NAMALWA (cell line): Measurements from ENCODE around the gene TAMALIN.

Source experiments
- DNase-seq: peaks from one replicate; pipeline ENCODE4 v3.0.0-alpha.2; 2015; ENCODE audit warnings: low spot score

TAMALIN gene

GRCh38 chr12:52037248-52037861 lies 30.6 kb downstream of the TAMALIN start:
- DNase-seq = no peak

- no peak for DNase-seq
Measured at GRCh38 chr12:52038447-52038846, 31.7 kb downstream of the TAMALIN start.

GRCh38 chr12:52041035-52041434 lies 34.3 kb downstream of the TAMALIN start:
- DNase-seq = no peak

- peak; percentile 82 for DNase-seq
Measured at GRCh38 chr12:52041695-52042123, 35.0 kb downstream of the TAMALIN start.

DNA sequence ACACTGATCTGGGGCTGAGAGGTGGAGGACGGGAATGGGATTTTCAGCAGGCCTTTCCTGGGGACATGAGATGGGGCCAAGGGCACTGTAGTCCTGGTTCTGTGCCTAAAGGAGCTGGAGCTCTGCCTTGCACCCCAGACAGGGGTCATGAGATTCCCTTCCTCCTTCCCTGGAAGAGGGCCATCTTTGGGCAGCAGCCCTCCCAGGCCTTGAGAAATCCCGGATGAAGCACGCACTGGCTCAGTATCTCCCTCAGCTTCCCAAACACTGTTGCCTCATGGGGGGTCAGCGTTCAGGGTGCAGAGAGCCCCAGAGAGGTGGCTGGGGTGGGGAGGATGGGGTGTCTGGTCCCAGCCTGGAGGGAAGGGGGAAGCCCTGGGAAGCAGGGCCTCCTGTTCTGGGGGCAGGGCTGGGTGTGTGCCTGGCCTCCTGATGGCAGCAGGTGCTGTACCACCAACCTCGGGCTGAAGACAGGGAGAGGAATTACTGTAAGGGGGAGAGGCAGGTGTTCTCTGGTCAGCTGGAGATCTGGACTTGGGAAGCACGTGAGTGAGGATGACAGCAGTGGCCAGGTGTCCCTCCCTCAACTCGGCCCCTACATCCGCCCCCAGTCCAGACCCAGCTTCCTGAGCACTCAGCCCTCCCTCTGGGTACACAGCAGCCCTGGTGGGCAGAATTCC lies 36.1 kb downstream of the TAMALIN start:
- no peak for DNase-seq

- no peak for DNase-seq
Measured at GRCh38 chr12:52043386-52044212, 36.9 kb downstream of the TAMALIN start.

DNA sequence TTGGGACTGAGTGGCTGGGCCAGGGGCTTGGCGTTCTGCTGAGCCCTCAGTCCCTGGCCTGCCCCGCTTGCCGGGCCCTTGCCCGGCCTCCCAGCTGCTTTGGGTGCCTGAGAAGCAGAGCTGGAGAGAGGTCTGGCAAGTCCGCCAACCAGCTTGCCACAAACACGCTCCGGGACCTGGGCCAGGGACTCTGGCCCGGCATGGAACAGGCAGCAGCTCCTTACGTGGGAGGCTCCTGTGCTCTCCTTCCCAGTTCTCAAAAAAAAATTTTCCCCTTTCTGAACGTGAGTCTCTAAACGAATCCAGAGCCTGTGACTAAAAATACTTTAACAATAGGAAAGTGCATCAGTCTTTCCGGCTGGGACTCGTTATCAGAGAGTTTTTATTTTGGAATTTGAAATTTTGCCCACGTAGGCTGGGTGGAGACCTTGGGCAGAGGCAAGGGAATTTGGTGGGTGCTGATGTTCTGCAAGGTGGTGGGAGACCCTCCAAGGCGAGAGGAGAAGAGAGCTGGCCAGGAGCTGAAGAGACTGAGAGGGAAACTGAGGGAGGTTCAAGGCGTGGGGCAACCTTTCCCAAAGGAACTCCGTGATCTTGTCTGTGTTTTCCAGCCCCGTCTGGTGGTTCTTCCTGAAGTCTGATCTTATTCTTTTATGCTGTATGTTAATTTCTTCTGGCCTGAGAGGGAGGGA lies 37.7 kb downstream of the TAMALIN start:
- DNase-seq = no peak

- DNase-seq = no peak
Measured at GRCh38 chr12:52045794-52046199, 39.1 kb downstream of the TAMALIN start.

- DNase-seq = no peak
Measured at GRCh38 chr12:52046859-52047258, 40.1 kb downstream of the TAMALIN start.

DNA sequence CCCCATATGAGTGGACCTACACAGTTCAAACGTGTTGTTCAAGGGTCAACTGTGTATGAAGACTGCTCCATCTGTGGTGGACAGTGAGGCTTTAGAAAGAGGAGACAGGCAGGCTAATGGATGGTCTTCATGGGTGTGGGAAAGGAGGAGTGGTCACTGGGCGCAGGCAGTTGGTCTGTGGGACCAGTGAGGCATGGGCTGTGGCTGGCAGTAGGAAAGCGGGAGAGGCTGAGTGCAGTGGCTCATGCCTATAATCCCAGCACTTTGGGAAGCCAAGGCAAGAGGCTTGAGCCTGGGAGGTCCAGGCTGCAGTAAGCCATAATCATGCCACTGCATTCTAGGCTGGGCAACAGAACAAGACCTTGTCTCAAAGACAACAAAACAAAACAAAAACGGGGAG lies 42.5 kb downstream of the TAMALIN start:
- DNase-seq = no peak

- no peak for DNase-seq
Measured at GRCh38 chr12:52049688-52050087, 42.9 kb downstream of the TAMALIN start.

DNA sequence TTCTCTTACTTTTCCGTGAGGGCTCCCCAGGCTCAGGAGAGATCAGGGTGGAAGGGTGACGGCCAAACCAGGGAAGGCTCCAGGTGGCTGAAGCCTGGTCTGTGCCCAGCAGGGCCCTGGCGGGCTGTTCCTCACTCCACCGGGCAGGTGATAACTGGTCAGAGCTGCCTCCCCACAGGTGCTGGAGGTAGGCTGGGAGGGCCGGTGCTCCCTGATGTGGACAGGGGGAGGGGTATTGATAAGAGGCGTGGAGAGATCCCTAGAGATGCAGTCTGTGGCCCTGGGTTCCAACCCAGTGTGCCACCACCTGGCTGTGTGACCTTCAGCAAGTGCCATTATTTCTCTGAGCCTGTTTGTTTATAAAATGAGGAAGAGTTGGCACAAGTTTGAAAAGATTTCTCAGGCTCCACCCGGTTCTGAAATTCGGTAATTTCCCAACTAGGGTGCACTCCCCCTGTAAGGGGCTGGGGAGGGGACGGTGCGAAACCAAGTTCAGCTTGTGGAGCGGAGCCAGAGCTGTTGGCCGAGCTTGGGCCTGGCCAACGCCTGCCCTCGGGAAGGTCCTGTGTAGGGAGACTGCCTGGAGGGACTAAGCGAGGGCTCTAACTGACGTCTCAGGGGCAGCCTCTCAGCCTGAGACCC lies 43.5 kb downstream of the TAMALIN start:
- DNase-seq = peak; percentile 64

DNA sequence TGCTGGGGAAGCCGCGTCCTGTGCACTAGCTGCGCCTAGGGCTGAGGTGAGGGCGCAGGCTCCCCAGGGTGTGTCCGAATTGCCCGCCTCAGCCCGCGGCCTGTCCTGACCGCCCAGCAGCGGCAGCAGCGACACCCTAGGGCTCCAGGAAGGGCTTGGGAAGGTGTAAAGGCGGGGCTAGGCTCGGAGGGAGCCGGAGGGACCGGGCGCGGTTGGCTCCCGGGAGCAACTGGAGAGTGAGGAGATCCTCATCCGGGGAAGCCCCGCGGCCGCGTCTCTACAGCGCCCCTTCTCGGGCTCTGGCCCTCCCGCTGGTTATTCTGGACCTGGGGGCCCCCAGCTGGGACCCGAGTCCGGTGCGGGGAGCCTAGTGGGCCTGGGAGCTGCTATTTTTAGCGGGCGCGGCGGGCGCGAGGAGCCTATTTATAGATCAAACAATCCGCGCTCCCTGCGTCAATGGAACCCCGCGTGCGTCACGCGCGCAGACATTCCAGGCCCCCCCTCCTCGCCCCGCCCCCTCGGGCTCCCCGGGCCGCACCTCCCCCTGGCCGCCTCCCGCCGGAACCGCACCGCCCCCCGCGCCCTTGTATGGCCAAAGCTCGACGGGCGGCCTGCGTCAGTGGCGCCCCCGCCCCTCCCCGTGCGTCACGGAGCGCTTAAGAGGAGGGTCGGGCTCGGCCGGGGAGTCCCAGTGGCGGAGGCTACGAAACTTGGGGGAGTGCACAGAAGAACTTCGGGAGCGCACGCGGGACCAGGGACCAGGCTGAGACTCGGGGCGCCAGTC lies 44.2 kb downstream of the TAMALIN start, which contains the start of gene NR4A1:
Gene NR4A1 (plus strand): TSS at position 685 of the 784 bp plus-strand sequence. CDS start 2,887 bp downstream, outside the sequence.
- peak; percentile 94 for DNase-seq

GRCh38 chr12:52052468-52053186 lies 45.9 kb downstream of the TAMALIN start:
- DNase-seq = peak; percentile 52

GRCh38 chr12:52053536-52054209 lies 46.9 kb downstream of the TAMALIN start:
- DNase-seq = no peak

DNA sequence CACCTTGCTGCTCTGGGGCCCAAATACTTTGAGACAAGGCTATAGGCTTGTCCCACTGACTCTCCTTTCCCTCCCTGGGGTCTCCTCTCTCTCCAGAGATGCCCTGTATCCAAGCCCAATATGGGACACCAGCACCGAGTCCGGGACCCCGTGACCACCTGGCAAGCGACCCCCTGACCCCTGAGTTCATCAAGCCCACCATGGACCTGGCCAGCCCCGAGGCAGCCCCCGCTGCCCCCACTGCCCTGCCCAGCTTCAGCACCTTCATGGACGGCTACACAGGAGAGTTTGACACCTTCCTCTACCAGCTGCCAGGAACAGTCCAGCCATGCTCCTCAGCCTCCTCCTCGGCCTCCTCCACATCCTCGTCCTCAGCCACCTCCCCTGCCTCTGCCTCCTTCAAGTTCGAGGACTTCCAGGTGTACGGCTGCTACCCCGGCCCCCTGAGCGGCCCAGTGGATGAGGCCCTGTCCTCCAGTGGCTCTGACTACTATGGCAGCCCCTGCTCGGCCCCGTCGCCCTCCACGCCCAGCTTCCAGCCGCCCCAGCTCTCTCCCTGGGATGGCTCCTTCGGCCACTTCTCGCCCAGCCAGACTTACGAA lies 47.6 kb downstream of the TAMALIN start:
- no peak for DNase-seq

GRCh38 chr12:52054833-52055730 lies 48.3 kb downstream of the TAMALIN start:
- no peak for DNase-seq
